ENCODE measurements around the gene TRDMT1.

GRCh38 chr10:17241611-17242333, 40.3 kb upstream of the TRDMT1 start:
- TF ChIP-seq, protein P1, sequence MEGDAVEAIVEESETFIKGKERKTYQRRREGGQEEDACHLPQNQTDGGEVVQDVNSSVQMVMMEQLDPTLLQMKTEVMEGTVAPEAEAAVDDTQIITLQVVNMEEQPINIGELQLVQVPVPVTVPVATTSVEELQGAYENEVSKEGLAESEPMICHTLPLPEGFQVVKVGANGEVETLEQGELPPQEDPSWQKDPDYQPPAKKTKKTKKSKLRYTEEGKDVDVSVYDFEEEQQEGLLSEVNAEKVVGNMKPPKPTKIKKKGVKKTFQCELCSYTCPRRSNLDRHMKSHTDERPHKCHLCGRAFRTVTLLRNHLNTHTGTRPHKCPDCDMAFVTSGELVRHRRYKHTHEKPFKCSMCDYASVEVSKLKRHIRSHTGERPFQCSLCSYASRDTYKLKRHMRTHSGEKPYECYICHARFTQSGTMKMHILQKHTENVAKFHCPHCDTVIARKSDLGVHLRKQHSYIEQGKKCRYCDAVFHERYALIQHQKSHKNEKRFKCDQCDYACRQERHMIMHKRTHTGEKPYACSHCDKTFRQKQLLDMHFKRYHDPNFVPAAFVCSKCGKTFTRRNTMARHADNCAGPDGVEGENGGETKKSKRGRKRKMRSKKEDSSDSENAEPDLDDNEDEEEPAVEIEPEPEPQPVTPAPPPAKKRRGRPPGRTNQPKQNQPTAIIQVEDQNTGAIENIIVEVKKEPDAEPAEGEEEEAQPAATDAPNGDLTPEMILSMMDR (conservative IDR thresholded peaks at IDR 0.05; ENCODE audit: low read length) = no peak
- no peak for TF ChIP-seq EZH2phosphoT487 (IDR thresholded peaks at IDR 0.05; ENCODE audit: borderline replicate concordance, low read depth, low read length)
